Uterus (tissue), 2 donors: Measurements from ENCODE around the gene PLP2.

Experiments used
- CTCF ChIP-seq, 4 experiments: fragments of 200-600 bp in 2 of 4; fragments of 450-650 bp in 2 of 4; sonication (generic) in 2 of 4; IDR thresholded peaks; one replicate each; pipeline ENCODE4 v1.5.1; 2016 to 2019; ENCODE audit warnings: antibody characterized with exemption in 4 of 4, mild to moderate bottlenecking in 2 of 4, moderate library complexity in 1 of 4
- POLR2A ChIP-seq, 2 donors: fragments of 450-650 bp; IDR thresholded peaks; one replicate each; pipeline ENCODE4 v1.6.1; 2016; ENCODE audit warnings: antibody characterized with exemption in 2 of 2, mild to moderate bottlenecking in 1 of 2, moderate library complexity in 1 of 2

DNA sequence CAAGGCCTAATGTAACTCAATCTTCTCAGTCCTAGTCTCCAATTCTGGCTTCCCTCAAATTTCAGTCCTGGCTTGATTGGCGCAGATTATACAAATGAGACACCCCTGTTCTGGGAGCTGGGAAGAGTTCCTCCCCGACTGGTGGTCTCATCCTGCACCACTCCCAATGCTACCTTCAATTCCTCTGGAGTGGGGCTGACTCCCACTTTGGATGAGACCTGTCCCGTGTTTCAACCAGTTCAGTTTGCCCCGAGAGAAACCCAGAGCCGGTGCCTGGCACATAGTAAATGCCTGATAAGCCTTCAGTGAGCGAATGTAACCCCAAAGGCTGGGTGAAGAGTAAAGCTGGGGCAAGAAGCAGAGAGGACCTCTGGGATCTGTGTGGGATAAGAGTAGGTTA is 32.3 kb downstream of the PLP2 start:
- no peak for TF ChIP-seq CTCF (IDR thresholded peaks at IDR 0.05)
- TF ChIP-seq POLR2A (IDR thresholded peaks at IDR 0.05), result no peak
